ENCODE measurements around the gene RPUSD1.

DNA sequence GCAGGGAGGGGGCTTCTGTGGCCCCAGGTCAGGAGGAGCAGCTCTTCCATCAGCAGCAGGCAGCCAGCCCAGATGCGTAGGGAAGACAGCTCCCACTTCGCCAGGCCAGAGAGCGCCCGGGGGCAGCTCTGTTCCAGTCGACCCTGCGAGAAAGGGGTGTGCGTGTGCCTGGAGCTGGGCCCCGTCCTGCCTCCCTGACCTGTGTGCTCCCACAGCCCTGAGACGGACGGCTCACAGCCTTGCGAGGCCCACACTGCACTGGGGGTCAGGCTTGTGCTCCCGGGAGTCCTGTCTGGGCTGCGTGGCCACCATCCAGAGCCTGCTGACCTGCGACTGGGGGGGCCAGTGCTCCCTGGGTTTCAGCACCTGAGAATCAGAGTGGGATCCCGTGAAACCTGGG lies 28.1 kb downstream of the RPUSD1 start:
- TF ChIP-seq, protein P1, sequence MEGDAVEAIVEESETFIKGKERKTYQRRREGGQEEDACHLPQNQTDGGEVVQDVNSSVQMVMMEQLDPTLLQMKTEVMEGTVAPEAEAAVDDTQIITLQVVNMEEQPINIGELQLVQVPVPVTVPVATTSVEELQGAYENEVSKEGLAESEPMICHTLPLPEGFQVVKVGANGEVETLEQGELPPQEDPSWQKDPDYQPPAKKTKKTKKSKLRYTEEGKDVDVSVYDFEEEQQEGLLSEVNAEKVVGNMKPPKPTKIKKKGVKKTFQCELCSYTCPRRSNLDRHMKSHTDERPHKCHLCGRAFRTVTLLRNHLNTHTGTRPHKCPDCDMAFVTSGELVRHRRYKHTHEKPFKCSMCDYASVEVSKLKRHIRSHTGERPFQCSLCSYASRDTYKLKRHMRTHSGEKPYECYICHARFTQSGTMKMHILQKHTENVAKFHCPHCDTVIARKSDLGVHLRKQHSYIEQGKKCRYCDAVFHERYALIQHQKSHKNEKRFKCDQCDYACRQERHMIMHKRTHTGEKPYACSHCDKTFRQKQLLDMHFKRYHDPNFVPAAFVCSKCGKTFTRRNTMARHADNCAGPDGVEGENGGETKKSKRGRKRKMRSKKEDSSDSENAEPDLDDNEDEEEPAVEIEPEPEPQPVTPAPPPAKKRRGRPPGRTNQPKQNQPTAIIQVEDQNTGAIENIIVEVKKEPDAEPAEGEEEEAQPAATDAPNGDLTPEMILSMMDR (IDR thresholded peaks at IDR 0.05): no peak
- no peak for TF ChIP-seq POLR2A (IDR thresholded peaks at IDR 0.05)
- no peak for TF ChIP-seq EP300 (IDR thresholded peaks at IDR 0.05)

Data from upper lobe of left lung (tissue), 4 donors.